Effector CD8-positive, alpha-beta T cell (primary cell): ENCODE data around the gene SNAPC3.
"Not testable (repeated sequence)": the region's sequence is repeated elsewhere in the genome, so short reads cannot be mapped to it uniquely, and the experiment has no call there.

ENCODE experiments used
- DNase-seq: peaks from one replicate; lab custom pipeline; 2025; lab: John Stamatoyannopoulos, UW
- total RNA-seq, 4 experiments: gene quantifications; one replicate each; lab custom pipeline; 2026; lab: John Stamatoyannopoulos, UW

The SNAPC3 gene
- total RNA-seq: 21.5 to 42.2 (median 33.4) reads per million in 4 experiments

DNA sequence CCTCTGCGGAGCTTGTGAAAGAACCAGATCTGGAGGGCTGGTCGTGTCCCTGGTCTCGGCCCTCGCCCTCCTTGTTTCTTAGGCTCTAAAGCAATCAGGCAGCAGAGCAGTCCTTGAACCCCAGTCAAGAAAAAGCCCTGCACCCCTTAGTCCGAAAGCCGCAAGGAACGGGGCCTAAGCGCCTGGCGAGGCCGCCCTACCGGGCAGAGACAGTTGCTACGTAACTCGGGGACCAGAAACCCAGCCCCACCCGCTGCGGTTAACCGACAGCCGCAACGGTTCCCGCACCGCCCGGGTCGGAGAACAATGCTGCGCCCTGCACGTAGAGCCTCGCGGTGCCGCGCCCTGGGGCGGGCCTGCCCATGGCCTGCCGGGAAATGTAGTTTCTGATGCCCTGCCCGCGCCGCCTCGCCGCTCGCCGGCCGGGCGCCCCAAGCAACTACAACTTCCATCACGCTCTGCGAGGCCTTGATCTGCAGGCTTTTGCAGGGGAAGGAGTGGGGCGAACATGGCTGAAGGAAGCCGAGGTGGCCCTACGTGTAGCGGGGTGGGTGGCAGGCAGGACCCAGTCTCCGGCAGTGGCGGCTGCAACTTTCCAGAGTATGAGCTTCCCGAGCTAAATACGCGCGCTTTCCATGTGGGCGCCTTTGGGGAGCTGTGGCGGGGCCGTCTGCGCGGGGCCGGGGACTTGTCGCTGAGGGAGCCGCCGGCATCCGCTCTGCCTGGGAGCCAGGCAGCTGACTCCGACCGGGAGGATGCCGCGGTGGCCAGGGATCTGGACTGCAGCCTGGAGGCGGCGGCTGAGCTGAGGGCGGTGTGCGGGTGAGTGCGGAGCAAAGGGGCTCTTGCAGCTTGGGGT, at the start of gene SNAPC3:
Gene SNAPC3, plus strand, starts transcription at position 505 of the 859 bp plus-strand sequence. Its CDS starts 4 bp downstream, at position 509.
- peak; percentile 89 for DNase-seq

DNA sequence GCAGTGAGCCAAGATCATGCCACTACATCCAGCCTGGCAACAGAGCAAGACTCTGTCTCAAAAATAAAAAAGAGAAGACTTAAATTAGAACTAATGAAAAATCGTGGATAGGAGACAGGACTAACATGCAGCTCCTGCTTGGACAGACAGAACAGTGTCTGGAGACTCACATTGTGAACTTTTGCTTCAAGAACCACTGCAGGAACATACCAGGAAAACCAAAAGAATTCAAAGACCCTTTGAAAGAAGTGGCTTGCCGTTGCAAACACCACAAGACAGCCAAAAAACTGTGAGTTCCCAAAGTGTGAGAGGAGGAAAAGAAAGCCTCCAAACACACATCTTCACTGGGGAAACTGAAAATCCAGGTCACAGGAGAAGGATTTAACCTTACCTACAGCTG, 48.8 kb upstream of the SNAPC3 start:
- DNase-seq: no peak

DNA sequence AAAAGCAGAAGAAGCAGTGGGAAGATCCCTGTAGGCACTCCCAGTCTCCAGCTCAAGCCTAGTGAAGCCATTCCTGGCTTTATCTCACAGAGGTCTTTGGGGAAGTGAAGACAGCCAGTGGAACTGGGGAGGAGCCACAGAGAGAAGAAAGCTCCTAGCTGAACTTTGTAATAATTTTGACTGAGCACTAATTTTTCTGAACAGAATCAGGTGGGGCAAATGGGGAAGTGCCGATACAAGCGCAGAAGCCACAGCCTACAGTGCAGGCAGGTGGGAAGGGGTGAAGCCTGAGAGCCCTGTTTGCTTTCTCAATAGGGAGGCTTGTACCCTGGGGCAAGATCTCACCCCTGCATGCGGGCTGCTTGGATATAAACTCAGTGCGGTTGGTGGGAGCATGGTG, 48.4 kb upstream of the SNAPC3 start:
- no peak for DNase-seq

GRCh38 chr9:15374825-15375224, 47.9 kb upstream of the SNAPC3 start:
- DNase-seq: no peak

GRCh38 chr9:15377625-15378540, 44.8 kb upstream of the SNAPC3 start:
- DNase-seq: no peak

GRCh38 chr9:15379317-15379716, 43.4 kb upstream of the SNAPC3 start:
- DNase-seq: not testable (repeated sequence)

DNA sequence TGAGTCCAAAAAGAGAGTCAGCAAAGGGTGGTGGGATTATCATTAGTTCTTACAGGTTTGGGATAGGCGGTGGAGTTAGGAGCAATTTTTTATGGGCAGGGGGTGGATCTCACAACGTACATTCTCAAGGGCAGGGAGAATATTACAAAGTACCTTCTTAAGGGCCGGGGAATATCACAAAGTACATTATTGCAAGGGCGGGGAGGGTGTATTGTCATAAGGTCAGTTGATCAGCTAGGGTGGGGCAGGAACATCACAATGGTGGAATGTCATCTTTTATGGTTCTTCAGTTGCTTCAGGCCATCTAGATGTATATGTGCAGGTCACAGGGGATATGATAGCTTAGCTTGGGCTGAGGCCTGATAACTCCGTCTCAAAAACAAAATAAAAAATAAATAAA, 42.8 kb upstream of the SNAPC3 start:
- not testable (repeated sequence) for DNase-seq

DNA sequence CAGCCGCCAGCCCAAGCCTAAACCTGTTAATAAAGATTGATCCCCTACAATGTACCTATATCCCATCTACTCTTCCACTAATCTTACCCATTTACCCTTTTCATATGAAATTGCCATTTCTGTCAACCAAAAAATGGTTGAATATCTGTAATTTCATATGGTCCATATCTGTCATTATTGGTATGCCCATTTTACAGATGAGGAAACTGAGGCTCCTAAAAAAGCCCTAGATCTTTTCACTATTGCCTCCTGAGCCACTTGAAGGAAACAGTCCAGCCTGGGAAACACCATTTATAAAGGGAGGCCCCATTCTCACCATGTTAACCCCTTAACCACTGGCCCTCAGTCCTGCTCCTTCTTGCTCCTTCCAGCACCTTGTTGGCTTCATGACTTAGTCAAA, 41.2 kb upstream of the SNAPC3 start:
- no peak for DNase-seq

GRCh38 chr9:15386465-15386864, 36.2 kb upstream of the SNAPC3 start:
- no peak for DNase-seq

GRCh38 chr9:15389173-15389572, 33.5 kb upstream of the SNAPC3 start:
- DNase-seq: no peak

DNA sequence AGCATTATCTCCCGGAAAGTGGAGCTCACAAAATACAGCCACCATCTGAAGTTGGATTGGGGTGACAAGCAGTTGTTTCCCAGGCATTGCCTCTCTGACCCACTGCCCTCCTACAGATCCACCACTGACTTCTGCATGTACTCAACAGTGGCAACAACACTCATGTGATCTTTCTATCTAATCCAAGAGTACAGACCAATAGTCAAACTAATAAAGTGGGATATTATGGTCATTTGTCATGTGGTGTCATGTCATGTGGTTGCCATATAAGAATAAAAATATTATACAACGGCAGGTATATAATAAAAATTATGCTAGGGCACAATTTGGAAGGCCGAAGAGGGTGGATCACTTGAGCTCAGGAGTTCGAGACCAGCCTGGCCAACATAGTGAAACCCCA, 33.0 kb upstream of the SNAPC3 start:
- DNase-seq: no peak

GRCh38 chr9:15390201-15390600, 32.5 kb upstream of the SNAPC3 start:
- no peak for DNase-seq

- DNase-seq: no peak
Measured at GRCh38 chr9:15392363-15392762, 30.3 kb upstream of the SNAPC3 start.

GRCh38 chr9:15400281-15400941, 22.3 kb upstream of the SNAPC3 start:
- no peak for DNase-seq

- no peak for DNase-seq
Measured at GRCh38 chr9:15401266-15401665, 21.4 kb upstream of the SNAPC3 start.

GRCh38 chr9:15403155-15403554, 19.5 kb upstream of the SNAPC3 start:
- DNase-seq: no peak

- DNase-seq: no peak
Measured at GRCh38 chr9:15404171-15404570, 18.5 kb upstream of the SNAPC3 start.

DNA sequence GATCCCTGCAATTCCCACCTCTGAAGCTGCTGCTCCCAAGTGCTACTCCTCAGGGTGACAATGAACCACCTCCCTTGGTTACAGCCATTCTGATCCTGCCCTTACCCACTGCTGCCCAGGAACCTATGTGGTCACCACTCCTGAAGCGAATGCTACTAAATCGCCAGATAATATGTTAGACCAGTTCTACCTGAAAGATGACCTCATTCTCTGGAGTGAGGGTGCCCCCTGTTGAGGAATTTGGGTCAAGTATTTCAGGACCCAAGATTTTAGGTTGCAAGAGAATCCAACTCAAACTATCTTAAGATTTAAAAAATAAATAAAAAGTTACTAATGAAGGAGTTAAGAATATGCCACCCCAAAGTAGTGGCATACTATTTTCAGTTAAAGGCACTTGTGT, 5.8 kb upstream of the SNAPC3 start:
- DNase-seq: peak; percentile 9

- DNase-seq: no peak
Measured at GRCh38 chr9:15417626-15418025, 5.0 kb upstream of the SNAPC3 start.

DNA sequence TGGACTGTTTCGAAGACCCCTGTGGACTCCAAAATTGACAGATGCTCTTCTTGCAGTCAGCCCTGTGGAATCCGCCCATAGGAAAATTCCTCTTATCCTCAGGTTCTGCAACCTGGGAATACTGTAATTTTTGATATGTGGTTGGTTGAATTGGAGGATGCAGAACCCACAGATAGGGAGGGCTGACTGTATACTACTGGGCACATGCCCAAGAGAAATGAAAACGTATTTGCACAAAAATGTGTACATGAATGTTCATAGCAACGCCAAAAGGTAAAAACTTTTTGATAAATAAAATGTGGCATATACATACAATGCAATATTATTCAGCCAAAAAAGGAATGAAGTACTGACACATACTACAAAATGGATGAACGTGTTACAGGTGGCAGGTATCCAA, 1.9 kb upstream of the SNAPC3 start:
- no peak for DNase-seq

GRCh38 chr9:15421532-15421931, 1.1 kb upstream of the SNAPC3 start:
- no peak for DNase-seq

GRCh38 chr9:15421990-15422371, 695 bp upstream of the SNAPC3 start:
- no peak for DNase-seq
